ENCODE results near the gene TSPYL4.
"Not testable (repeated sequence)": the region's sequence is repeated elsewhere in the genome, so short reads cannot be mapped to it uniquely, and the experiment has no call there.

TSPYL4 gene

DNA sequence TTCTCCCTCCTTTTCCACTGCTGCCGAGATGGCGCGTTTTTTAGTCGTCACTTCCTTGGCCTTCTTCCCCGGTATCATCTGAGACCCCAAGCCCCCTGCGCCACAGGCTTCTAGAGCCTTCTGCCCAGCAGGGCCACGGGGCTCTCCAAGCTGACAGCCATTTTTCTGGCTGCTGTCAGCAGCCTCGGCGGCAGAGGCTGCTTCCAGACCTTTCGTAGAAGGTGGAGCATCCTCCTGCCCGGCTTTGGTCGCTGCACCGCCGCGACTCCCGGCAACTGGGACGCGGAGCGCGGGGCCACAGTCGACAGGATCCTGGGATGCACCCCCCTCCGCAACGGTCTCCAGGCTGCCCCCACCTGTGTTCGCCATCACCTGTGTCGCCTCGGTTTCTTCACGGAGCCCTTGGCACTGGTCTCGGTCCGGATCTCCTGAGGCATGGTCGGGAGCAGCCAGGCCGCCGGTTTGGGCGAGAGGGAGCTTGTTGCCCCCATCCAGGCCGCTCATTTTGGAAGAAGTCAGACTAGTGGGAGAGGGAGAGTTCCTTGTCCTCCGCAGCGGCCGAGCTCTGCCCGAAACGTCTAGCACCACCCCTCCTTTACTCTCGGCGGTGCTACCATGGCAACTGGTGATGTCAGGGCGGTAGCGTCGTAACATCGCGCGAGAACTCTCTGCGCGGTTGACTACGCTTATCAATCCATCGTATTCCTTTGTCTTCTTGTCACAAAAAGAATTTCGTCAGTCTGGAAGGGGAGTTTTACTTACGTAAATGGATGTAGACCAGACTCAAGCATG is at the start of gene TSPYL4:
TSPYL4 (minus strand) TSS at position 571 of the 792 bp plus-strand sequence; CDS start at position 504, 67 bp downstream.
- DNase-seq (ENCODE audit: low spot score), result peak; percentile 89

DNA sequence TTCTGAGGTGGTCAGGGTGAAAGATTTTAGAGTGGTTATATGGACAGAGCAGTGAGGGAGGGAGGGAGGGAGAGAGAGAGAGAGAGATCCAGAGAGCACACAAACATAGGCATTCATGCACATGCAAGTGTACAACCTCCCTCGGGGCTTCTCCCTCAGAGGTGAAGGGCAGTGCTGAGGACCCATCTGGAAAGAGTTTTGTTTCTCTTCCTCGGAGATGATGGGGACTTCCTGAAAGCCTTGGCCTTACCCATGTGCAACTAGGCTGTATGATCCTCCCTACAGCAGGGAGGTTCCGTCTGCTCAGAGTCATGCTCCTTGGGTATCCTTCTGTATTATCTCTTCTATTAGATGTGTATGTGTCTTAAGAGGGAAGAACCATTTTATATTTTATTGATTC is 47.2 kb upstream of the TSPYL4 start:
- DNase-seq (ENCODE audit: low spot score), result no peak

GRCh38 chr6:116300566-116300965 is 46.7 kb upstream of the TSPYL4 start:
- peak; percentile 31 for DNase-seq (ENCODE audit: low spot score)

- no peak for DNase-seq (ENCODE audit: low spot score)
These were observed 45.1 kb upstream of the TSPYL4 start for GRCh38 chr6:116298973-116299372.

GRCh38 chr6:116298273-116298672 is 44.4 kb upstream of the TSPYL4 start:
- DNase-seq (ENCODE audit: low spot score), result no peak

- no peak for DNase-seq (ENCODE audit: low spot score)
These were observed 38.7 kb upstream of the TSPYL4 start for GRCh38 chr6:116292553-116292952.

- DNase-seq (ENCODE audit: low spot score), result no peak
These were observed 38.0 kb upstream of the TSPYL4 start for GRCh38 chr6:116291701-116292396.

GRCh38 chr6:116290799-116291198 is 36.9 kb upstream of the TSPYL4 start:
- DNase-seq (ENCODE audit: low spot score), result no peak

DNA sequence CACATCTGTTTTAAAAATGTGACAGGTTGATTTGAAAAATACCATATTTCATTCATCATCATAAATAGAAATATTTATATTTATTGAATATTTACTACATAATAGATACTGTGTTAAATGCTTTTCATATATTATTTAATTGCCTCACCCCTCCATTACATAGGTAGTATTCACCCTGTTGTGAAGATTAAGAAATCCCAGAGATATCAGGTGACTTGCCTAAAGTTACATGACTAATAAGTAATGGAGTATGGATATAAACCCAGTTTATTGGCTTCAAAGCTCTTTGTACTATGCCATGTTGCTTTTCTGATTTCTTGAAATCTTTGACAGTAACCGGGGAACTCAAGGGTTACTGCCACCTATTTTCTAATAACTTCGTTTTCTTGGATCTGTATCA is 36.0 kb upstream of the TSPYL4 start:
- no peak for DNase-seq (ENCODE audit: low spot score)

DNA sequence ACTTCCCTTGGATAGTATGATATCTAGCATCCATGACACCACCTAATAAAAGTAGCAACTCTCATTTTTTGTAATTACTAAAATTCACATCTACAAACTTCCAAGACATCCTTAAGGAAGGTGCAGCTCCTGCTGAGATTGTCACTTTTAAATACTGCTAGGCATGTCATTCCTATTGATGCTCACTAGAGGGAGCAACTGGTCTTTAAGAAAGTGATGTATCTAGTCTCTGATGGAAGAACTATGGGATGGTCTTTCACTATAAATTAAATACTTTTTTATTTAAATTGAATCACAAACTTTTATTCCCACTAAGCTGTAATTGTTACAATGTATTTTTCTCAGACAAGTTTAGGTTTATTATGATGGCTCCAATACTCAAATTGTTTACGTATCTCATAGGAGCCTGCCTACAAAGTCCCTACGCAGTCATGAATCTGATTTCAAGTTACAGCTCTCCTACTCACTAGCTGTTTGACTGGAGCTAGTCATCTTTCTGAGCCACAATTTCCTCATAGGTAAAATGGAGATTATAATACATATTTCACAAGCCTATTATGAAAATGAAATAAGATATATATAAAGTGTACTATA is 33.9 kb upstream of the TSPYL4 start:
- DNase-seq (ENCODE audit: low spot score), result peak; percentile 28

DNA sequence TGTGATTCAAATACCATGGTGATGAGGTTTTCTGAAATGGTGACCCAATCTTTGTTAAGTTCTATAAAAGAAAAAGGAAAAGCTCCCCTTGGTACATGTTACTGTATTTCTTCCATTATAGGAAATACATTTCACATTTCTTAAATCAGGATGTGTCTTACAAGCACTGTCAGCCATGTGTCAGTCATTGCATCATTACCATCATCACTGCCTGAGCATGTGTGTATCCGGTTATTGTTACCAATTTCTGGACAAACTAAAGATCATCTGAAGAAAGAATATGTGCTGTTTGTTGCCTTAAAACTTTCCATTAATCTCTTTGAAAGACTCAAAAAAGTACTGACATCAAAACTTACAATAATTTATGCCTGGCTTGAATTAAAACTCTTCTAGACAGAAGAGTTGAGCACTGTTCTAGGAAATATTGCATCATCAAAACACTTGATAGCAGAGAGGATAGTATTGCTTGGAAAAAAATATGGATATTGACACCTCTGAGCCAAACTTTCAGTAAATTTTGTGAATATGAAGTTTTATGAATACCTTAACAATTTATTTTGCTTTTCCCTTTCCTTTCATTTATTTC is 33.0 kb upstream of the TSPYL4 start:
- DNase-seq (ENCODE audit: low spot score), result no peak

DNA sequence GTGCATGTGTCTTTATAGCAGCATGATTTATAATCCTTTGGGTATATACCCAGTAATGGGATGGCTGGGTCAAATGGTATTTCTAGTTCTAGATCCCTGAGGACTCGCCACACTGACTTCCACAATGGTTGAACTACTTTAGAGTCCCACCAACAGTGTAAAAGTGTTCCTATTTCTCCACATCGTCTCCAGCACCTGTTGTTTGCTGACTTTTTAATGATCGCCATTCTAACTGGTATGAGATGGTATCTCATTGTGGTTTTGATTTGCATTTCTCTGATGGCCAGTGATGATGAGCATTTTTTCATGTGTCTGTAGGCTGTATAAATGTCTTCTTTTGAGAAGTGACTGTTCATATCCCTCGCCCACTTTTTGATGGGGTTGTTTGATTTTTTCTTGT is 31.1 kb upstream of the TSPYL4 start:
- DNase-seq (ENCODE audit: low spot score), result not testable (repeated sequence)

- no peak for DNase-seq (ENCODE audit: low spot score)
These were observed 29.3 kb upstream of the TSPYL4 start for GRCh38 chr6:116283191-116283590.

DNA sequence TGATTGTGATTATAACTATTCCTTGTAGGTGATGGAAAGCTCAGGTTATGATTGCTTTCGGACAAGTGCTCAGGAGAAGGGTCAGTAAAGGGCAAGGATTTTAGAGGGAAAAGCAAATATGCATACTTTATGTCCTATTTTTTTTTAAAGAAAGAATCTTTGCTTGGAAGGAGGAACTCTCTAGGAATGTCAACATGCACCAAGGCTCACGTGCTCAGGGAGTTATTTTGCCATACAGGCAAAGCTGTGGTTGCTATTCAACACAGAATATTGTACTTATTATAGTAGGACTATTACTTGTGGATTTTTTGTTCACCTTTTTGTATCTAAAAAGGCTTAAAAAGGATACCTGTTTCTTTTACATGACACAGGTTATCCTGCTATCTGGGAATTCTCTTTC is 28.8 kb upstream of the TSPYL4 start:
- DNase-seq (ENCODE audit: low spot score), result no peak

- no peak for DNase-seq (ENCODE audit: low spot score)
These were observed 27.1 kb upstream of the TSPYL4 start for GRCh38 chr6:116280933-116281316.

- DNase-seq (ENCODE audit: low spot score), result no peak
These were observed 26.5 kb upstream of the TSPYL4 start for GRCh38 chr6:116280161-116280932.

DNA sequence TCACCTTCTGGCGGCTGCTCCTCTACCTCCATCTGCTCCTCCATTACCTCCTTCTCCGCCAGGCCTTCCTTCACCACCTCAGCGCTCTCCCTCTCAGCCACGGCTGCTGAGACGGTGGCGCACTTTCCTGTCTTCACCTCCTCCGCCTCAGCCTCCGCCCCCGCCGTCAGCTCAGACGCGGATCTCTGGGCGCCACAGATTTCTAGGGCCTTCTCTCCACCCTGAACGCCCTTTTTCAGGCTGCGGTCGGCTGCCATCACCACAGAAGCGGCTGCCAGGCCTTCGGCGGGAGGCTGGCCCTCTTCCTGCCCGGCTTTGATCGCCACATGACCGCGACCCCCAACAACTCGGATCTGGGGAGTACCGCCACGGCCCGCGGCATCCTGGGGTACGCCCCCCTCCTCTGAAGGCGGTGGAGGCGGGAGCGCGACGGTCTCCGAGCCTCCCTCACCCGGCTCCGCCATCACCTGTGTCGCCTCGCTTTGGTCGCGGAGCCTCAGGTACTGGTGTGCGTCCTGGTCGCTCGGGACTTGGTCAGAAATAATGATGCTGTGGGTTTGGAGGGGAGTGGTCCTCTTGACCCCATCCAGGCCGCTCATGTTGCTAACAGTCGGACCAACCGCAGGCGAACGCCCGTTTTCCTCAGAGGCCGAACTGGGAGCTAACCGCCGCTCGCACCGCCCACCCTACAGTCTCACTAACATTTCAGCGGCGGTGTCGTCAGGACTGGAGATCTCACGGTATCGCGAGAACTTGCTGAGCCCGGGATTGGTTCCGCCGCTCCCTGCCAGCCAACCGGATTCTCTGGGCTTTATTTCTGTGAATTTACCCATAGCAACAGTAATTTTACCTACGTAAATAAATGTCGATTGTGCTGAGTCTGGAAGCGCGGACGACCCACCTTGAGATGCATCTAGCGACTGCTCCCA is 25.6 kb upstream of the TSPYL4 start, which contains the start of gene TSPYL1:
TSPYL1 (minus strand) TSS at position 699 of the 929 bp plus-strand sequence; CDS start at position 599, 100 bp downstream.
- DNase-seq (ENCODE audit: low spot score), result peak; percentile 88

DNA sequence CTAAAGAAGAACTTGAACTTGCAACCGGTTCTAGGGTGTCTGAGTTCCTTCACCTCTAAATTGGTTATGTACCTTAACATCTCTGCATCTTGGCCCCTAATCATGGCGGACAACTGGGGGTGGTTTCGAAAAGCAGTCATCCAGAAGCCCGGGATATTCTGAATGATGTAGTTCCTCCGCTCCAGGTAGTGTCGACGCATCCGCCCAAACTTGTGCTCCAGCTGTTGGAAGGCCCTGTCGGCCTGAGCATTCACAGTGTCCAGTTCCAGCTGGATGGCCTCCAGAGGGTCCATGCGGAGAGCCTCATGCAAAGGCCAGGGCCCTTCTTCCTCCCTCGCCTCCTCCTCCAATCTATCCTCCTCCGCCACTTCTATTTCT is 25.0 kb upstream of the TSPYL4 start:
- no peak for DNase-seq (ENCODE audit: low spot score)

GRCh38 chr6:116278481-116278829 is 24.6 kb upstream of the TSPYL4 start:
- no peak for DNase-seq (ENCODE audit: low spot score)

DNA sequence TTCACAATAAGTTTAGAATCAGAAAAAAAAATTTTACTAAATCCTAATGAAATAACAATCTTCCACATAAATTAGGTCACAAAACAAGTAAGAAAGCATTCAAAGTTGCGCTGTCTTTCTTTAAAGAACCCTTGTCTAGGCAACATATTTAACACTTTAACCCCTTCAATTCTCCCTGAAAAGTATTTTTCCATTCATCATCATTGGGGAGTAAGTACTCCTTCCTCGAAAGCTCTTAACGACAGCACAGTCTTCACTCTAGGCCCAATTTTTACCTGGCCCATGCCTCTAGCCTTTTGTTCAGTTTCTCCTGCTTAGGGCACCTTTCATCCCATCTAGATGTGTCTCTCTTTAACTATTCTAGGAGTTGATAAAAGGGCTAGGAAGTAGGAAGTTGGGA is 23.2 kb upstream of the TSPYL4 start:
- no peak for DNase-seq (ENCODE audit: low spot score)

DNA sequence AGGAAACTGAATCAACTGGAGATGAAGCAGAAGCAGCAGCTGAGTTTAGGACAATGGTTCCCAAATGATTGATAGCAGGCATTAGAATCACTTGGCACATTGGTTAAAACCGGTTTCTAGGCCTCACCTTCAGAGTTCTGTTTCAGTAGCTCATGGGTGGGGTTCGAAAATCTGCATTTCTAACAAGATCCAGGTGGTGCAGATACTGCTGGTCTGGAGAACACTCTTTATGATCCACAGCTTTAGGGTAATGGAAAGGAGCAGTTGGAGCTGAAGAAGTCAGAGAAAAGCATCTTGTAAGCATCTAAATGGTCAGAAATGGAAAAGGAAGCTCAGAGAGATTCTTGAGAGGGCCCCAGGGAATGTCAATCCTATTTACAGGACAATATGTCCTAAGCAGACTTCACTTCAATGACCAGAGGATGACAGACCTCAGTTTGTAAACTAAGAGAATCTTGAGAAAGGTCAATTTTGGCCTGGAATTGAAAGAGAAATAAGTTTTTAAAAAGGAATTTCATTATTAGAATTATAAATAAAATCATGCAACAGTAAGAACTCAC is 17.4 kb upstream of the TSPYL4 start:
- DNase-seq (ENCODE audit: low spot score), result no peak

Measured in COLO829 (cell line).